Ectodermal cell (in vitro differentiated cells): ENCODE measurements around the gene TFPI.
"Not testable (repeated sequence)": the region's sequence is repeated elsewhere in the genome, so short reads cannot be mapped to it uniquely, and the experiment has no call there.

Source experiments
- H3K27ac ChIP-seq: 2 replicates; pipeline ENCODE4 v1.7.0; 2013; ENCODE audit warnings: mild to moderate bottlenecking, low read depth, low read length; ENCODE audit not compliant: insufficient read depth, poor library complexity, severe bottlenecking
- H3K27me3 ChIP-seq: 2 replicates; pipeline ENCODE4 v1.7.0; 2013; ENCODE audit warnings: mild to moderate bottlenecking, low read length; ENCODE audit not compliant: insufficient read depth, control insufficient read depth, poor library complexity, severe bottlenecking
- H3K36me3 ChIP-seq: one replicate; pipeline ENCODE4 v1.7.0; 2013; ENCODE audit warnings: low read length; ENCODE audit not compliant: control insufficient read depth, insufficient read depth
- H3K4me1 ChIP-seq: one replicate; pipeline ENCODE4 v1.7.0; 2013; ENCODE audit warnings: low read length; ENCODE audit not compliant: control insufficient read depth, insufficient read depth
- H3K4me3 ChIP-seq: 2 replicates; pipeline ENCODE4 v1.7.0; 2013; ENCODE audit warnings: low read depth, low read length, control low read depth; ENCODE audit not compliant: insufficient read depth
- H3K9me3 ChIP-seq: 2 replicates; pipeline ENCODE4 v1.7.0; 2013; ENCODE audit warnings: mild to moderate bottlenecking, low read length, moderate library complexity; ENCODE audit not compliant: control insufficient read depth
- WGBS, 2 experiments: methylation state at CpG; one replicate each; pipeline ENCODE4 v1.1.7; 2013; ENCODE audit warnings: missing lambda C conversion rate in 2 of 2; 5-methylcytosine and 5-hydroxymethylcytosine counted together

The TFPI gene

GRCh38 chr2:187514930-187515329 is 39.3 kb downstream of the TFPI start:
- 93 to 95% methylated on average over 4 of the region's 4 CpGs for WGBS, 2 experiments
- H3K4me3 ChIP-seq, result no peak overlapping the region
- no peaks in the 10 kb centered on the region for H3K27me3 ChIP-seq
- no peaks in the 10 kb centered on the region for H3K9me3 ChIP-seq
- no peaks in the 10 kb centered on the region for H3K36me3 ChIP-seq
- peaks cover 12% of the 10 kb centered on the region for H3K4me1 ChIP-seq
- H3K27ac ChIP-seq, result no peak overlapping the region

GRCh38 chr2:187514235-187514829 is 39.9 kb downstream of the TFPI start:
- not testable (repeated sequence) for H3K36me3 ChIP-seq, H3K4me3 ChIP-seq, H3K27me3 ChIP-seq, H3K9me3 ChIP-seq, H3K27ac ChIP-seq
- peaks cover 11% of the 10 kb centered on the region for H3K4me1 ChIP-seq
- 95 to 97% methylated on average over 6 of the region's 6 CpGs for WGBS, 2 experiments

GRCh38 chr2:187513460-187514234 is 40.6 kb downstream of the TFPI start:
- peaks cover 11% of the 10 kb centered on the region for H3K4me1 ChIP-seq
- H3K9me3 ChIP-seq, H3K27ac ChIP-seq, H3K36me3 ChIP-seq, H3K27me3 ChIP-seq, H3K4me3 ChIP-seq: not testable (repeated sequence)
- WGBS, 2 experiments, result 82 to 83% methylated on average over 4 to 5 of the region's 5 CpGs

GRCh38 chr2:187511356-187512315 is 42.6 kb downstream of the TFPI start:
- 67 to 74% methylated on average over 9 of the region's 9 CpGs for WGBS, 2 experiments
- H3K4me3 ChIP-seq, result peak overlapping the region; percentile 10
- peaks cover 11% of the 10 kb centered on the region for H3K4me1 ChIP-seq
- no peak overlapping the region for H3K27ac ChIP-seq
- H3K27me3 ChIP-seq, result no peaks in the 10 kb centered on the region
- H3K36me3 ChIP-seq, result no peaks in the 10 kb centered on the region
- no peaks in the 10 kb centered on the region for H3K9me3 ChIP-seq

- H3K27me3 ChIP-seq, H3K36me3 ChIP-seq, H3K4me3 ChIP-seq, H3K9me3 ChIP-seq: not testable (repeated sequence)
- H3K27ac ChIP-seq, result peak overlapping the region; percentile 76
- WGBS, 2 experiments, result 34 to 37% methylated on average over 18 of the region's 18 CpGs
- peaks cover 11% of the 10 kb centered on the region for H3K4me1 ChIP-seq
Measured at GRCh38 chr2:187510419-187511355, 43.5 kb downstream of the TFPI start.

GRCh38 chr2:187509667-187510417 is 44.4 kb downstream of the TFPI start:
- 85% methylated on average over 4 of the region's 4 CpGs for WGBS, 2 experiments
- H3K4me1 ChIP-seq, result peaks cover 11% of the 10 kb centered on the region
- no peaks in the 10 kb centered on the region for H3K27me3 ChIP-seq
- H3K36me3 ChIP-seq, result no peaks in the 10 kb centered on the region
- H3K9me3 ChIP-seq, result no peaks in the 10 kb centered on the region
- H3K27ac ChIP-seq, result peak overlapping the region; percentile 72
- H3K4me3 ChIP-seq, result no peak overlapping the region

- 98 to 99% methylated on average over 3 of the region's 3 CpGs for WGBS, 2 experiments
- Histone ChIP-seq H3K9me3 (no peaks in the 10 kb centered on the region), H3K4me3 (no peak overlapping the region), H3K4me1 (peaks cover 22% of the 10 kb centered on the region), H3K27ac (no peak overlapping the region), H3K27me3 (no peaks in the 10 kb centered on the region), H3K36me3 (no peaks in the 10 kb centered on the region)
Measured at GRCh38 chr2:187506416-187506815, 47.8 kb downstream of the TFPI start.

GRCh38 chr2:187505065-187505672 is 49.1 kb downstream of the TFPI start:
- no peak overlapping the region for H3K4me3 ChIP-seq
- peaks cover 15% of the 10 kb centered on the region for H3K4me1 ChIP-seq
- H3K27ac ChIP-seq, result no peak overlapping the region
- H3K9me3 ChIP-seq, result no peaks in the 10 kb centered on the region
- 79 to 91% methylated on average over 1 of the region's 3 CpGs for WGBS, 2 experiments
- no peaks in the 10 kb centered on the region for H3K27me3 ChIP-seq
- H3K36me3 ChIP-seq, result no peaks in the 10 kb centered on the region
